NB4 (cell line): ENCODE data around the gene TLE2.

Source experiments
- MYC ChIP-seq: IDR thresholded peaks from 2 replicates; pipeline ENCODE4 v1.6.1; 2011; ENCODE audit warnings: low read depth, low read length
- POLR2A ChIP-seq: IDR thresholded peaks from 2 replicates; pipeline ENCODE4 v1.6.1; 2011; ENCODE audit warnings: mild to moderate bottlenecking; ENCODE audit not compliant: insufficient read length; ENCODE audit errors: extremely low read depth
- TF ChIP-seq, protein P1 (sequence below): IDR thresholded peaks from one replicate; pipeline ENCODE4 v1.5.1; 2012; ENCODE audit warnings: low read depth, low read length
- TF ChIP-seq, protein P2 (sequence below): IDR thresholded peaks from 2 replicates; pipeline ENCODE4 v1.6.1; 2011; ENCODE audit warnings: low read depth, low read length

DNA sequence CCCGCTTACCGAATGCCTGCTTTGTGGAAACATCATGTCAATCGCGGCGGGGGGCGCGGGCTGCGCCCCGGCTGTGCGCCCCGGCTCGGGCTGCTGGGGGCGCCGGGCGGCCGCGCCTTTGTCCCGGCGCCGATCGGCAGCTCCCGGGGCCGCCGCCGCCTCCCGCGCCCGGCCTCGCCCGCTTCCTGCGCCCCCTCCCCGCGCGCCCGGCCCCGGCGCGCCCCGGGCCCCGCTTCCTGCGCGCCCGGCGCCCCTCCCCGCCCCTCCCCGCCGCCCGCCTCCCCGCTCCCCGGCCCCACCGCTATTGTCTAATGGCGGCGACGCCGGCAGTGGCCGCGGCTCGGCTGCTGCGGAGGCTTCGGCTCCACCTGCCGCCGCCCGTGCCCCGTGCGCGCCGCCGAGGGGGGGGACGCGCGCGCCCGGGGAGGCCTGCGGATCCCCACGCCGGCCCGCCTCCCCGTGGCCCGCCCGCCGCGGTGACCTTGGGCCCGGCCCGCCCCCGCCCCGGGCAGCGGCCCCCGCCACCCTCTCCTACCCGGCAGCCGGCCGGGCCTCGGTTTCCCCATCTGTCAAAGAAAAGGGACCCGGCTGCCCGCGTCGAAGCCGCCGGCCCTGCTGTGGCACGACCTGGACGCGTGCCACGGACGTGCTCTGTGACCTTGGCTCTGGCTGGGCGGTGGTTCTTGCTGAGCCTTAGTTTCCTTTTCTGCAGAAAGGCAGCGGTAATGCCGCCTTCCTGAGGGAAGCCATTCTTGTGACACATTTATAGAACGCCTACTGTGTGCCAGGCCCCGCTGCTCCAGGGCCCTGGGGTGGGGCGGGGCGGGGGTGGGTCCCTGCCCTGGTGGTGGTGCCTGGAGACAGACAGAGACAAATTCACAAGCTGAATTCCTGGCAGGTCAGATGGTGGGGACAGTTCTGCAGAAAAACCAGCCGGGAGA, 33.4 kb upstream of the TLE2 start, which contains the start of gene TLE5:
- TF ChIP-seq POLR2A, result peak; percentile 35
- TF ChIP-seq, protein P1, sequence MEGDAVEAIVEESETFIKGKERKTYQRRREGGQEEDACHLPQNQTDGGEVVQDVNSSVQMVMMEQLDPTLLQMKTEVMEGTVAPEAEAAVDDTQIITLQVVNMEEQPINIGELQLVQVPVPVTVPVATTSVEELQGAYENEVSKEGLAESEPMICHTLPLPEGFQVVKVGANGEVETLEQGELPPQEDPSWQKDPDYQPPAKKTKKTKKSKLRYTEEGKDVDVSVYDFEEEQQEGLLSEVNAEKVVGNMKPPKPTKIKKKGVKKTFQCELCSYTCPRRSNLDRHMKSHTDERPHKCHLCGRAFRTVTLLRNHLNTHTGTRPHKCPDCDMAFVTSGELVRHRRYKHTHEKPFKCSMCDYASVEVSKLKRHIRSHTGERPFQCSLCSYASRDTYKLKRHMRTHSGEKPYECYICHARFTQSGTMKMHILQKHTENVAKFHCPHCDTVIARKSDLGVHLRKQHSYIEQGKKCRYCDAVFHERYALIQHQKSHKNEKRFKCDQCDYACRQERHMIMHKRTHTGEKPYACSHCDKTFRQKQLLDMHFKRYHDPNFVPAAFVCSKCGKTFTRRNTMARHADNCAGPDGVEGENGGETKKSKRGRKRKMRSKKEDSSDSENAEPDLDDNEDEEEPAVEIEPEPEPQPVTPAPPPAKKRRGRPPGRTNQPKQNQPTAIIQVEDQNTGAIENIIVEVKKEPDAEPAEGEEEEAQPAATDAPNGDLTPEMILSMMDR, result no peak
- peak; percentile 18; the same call in 1 of the 2 replicates for TF ChIP-seq MYC
- TF ChIP-seq, protein P2, sequence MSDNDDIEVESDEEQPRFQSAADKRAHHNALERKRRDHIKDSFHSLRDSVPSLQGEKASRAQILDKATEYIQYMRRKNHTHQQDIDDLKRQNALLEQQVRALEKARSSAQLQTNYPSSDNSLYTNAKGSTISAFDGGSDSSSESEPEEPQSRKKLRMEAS, result 0 out of 2 replicates have a peak, but pooled peaks have one; percentile 8
